Jurkat, Clone E6-1 (cell line): ENCODE data around the gene MAGEA9B.
A peak's percentile ranks its signal among the peaks of the same experiment; 100 is the strongest.
"Not testable (repeated sequence)": the region's sequence is repeated elsewhere in the genome, so short reads cannot be mapped to it uniquely, and the experiment has no call there.

Source experiments
- DNase-seq: peaks from one replicate; pipeline ENCODE4 v3.0.0-alpha.2; 2011; ENCODE audit warnings: low read depth, low spot score
- H3K4me3 ChIP-seq: 2 replicates; pipeline ENCODE4 v1.5.1; 2011; ENCODE audit warnings: mild to moderate bottlenecking, low read length, control low read depth, moderate library complexity

MAGEA9B gene

DNA sequence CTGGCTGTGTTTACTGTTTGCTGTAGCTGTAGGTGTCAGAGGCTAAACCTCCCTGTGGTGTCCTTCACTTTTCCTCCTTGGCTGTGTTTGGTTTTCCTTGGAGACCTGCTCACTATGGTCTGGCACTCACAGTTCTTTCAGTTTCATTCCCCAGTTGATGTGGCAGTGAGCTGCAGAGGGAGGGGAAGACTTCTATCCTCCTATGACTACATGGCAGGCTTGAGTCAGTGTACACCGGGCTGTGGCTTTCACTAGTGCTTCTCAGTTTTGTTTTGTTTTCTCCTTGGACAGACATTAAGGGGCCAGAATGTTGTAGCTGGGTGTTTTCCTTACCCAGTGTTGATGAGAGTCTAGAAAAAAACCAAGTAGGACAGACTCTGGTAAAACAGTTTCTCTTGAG lies 13.8 kb downstream of the MAGEA9B start:
- not testable (repeated sequence) for H3K4me3 ChIP-seq, DNase-seq

DNA sequence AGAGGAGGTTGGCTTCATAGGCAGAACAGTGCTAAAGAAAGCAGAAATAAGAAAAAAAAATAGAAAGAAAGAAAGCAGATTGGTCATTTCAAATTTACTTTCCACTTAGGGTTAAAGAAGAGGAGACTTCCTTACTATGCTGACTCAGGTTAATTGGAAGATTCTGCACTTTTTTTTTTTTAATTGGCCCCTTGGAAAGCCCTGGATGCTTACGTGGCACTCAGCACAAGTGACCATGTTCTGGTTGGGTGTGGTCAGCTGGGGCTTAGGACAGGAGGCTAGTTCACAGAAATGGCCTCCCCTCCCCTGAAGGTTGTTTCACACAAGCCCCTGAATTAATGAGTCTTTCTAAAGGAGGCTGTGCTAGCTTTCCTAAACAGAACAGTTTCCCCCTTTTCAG lies 14.5 kb downstream of the MAGEA9B start:
- H3K4me3 ChIP-seq, result no peak overlapping the region
- no peak for DNase-seq

GRCh38 chrX:149571770-149572169 lies 15.5 kb downstream of the MAGEA9B start:
- no peak overlapping the region for H3K4me3 ChIP-seq
- DNase-seq, result no peak

- H3K4me3 ChIP-seq, result no peak overlapping the region
- no peak for DNase-seq
Observed at GRCh38 chrX:149570668-149571067, 16.6 kb downstream of the MAGEA9B start.

GRCh38 chrX:149569770-149570169 lies 17.5 kb downstream of the MAGEA9B start:
- DNase-seq, result no peak
- no peak overlapping the region for H3K4me3 ChIP-seq

DNA sequence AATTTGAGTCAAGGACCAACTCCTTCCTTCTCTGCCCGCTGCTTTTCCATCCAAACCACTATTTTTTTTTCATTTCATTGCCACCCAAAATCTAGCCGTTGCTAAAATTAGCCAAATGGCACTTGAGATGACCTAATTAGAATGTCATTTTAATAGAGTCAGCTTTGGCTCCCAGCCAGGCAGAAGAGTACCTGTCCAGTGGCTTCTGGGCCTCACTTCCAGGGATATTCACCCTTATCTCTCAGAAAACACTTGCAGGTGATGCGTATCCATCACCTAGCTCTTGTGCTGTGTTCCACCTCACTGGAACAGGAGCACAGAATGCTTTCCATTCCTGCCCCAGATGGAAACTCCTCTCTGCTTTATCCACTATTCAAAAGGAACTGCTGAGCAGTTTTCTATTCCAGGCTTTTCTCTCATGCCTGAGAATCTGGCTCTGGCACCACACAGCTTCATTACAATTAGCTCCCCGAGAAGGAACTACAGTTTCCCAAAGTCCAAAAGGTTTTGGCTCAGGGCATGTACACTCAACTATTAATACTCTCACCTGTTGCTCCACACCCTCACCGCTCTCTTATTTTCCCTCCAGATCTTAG lies 18.5 kb downstream of the MAGEA9B start:
- H3K4me3 ChIP-seq, result no peak overlapping the region
- no peak for DNase-seq

GRCh38 chrX:149567621-149568417 lies 19.4 kb downstream of the MAGEA9B start:
- H3K4me3 ChIP-seq, result no peak overlapping the region
- no peak for DNase-seq

DNA sequence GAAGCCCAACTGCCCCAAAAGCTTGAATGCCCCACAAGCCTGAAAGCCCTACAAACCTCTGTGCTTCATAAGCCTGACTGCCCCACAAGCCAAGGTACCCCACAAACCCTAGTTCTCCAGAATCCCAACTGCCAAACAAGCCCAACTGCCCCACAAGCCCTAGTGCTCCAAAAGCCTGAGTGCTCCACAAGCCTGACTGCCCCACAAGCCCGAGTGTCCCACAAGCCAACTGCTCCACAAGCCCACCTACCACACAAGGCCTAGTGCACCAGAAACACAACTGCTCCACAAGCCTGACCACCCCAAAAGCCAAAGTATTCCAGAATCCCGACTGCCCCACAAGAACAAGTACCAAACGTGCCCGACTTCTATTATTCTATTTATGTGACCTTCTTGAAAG lies 23.9 kb downstream of the MAGEA9B start:
- DNase-seq, result no peak
- no peak overlapping the region for H3K4me3 ChIP-seq

GRCh38 chrX:149555251-149555650 lies 32.0 kb downstream of the MAGEA9B start:
- H3K4me3 ChIP-seq, DNase-seq: not testable (repeated sequence)

GRCh38 chrX:149551939-149552248 lies 35.4 kb downstream of the MAGEA9B start:
- not testable (repeated sequence) for H3K4me3 ChIP-seq, DNase-seq

DNA sequence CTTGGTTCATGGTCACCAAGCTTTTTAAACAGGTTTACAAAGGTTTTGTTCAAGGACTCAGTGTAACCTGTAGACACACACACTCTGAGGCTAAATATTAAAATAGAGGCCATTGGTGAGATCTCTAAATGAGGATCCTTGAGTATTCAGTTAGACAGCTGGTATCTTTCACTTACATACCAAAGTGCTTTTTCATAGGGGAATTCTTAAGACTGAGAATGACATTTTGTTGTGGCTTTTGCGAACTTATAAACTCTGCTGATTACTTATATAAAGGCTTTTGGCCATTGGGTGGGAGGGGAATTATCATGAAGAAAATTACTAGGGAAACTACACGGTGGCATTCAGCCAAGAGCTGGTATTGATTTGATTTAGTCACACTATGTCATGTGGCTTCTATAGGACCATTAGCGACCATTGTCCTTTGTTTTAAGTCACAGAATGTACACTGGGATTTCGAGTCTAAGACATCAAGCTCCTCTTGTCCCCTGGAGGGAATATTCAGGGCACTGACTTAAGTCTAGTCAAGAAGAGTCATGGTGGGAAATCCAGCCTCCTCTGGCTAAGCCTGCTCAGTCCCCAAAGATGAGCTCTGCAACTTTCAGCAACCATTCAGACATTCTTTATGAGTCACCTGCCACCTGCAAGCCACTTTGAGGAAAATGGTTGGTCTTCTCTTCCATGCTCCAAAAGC lies 35.9 kb downstream of the MAGEA9B start:
- not testable (repeated sequence) for H3K4me3 ChIP-seq, DNase-seq

GRCh38 chrX:149550454-149550853 lies 36.8 kb downstream of the MAGEA9B start:
- H3K4me3 ChIP-seq, DNase-seq: not testable (repeated sequence)

DNA sequence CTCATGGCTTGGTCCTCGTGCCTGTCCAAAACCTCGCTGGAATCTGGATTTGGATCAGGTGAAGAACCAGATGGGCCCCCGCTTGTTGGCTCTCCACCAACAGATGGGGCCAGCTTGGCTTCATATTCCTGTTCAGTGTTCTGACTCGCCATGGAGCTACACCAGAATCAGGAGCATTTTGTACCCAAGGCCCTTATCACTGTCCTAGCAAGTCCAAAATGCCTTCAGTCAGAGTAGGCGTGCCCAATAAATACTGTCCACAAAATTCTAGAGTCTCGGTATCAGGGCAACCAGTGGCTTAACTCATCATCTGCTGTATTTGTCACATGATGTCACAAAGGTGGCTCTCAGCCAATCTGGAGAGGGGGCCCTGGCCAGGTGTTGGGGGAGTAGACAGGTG lies 37.6 kb downstream of the MAGEA9B start, which contains the start of gene HSFX3:
Gene HSFX3 (minus strand): TSS at position 224 of the 400 bp plus-strand sequence. CDS start 72 bp downstream, at position 152.
- not testable (repeated sequence) for DNase-seq

GRCh38 chrX:149547782-149548181 lies 39.5 kb downstream of the MAGEA9B start:
- H3K4me3 ChIP-seq, result not testable (repeated sequence)

More for the DNA sequence above, 37.6 kb downstream of the MAGEA9B start, which contains the start of gene HSFX3:
- H3K4me3 ChIP-seq, result not testable (repeated sequence)

GRCh38 chrX:149546962-149547361 lies 40.3 kb downstream of the MAGEA9B start:
- H3K4me3 ChIP-seq, DNase-seq: not testable (repeated sequence)

More at GRCh38 chrX:149547782-149548181, 39.5 kb downstream of the MAGEA9B start:
- DNase-seq, result not testable (repeated sequence)

DNA sequence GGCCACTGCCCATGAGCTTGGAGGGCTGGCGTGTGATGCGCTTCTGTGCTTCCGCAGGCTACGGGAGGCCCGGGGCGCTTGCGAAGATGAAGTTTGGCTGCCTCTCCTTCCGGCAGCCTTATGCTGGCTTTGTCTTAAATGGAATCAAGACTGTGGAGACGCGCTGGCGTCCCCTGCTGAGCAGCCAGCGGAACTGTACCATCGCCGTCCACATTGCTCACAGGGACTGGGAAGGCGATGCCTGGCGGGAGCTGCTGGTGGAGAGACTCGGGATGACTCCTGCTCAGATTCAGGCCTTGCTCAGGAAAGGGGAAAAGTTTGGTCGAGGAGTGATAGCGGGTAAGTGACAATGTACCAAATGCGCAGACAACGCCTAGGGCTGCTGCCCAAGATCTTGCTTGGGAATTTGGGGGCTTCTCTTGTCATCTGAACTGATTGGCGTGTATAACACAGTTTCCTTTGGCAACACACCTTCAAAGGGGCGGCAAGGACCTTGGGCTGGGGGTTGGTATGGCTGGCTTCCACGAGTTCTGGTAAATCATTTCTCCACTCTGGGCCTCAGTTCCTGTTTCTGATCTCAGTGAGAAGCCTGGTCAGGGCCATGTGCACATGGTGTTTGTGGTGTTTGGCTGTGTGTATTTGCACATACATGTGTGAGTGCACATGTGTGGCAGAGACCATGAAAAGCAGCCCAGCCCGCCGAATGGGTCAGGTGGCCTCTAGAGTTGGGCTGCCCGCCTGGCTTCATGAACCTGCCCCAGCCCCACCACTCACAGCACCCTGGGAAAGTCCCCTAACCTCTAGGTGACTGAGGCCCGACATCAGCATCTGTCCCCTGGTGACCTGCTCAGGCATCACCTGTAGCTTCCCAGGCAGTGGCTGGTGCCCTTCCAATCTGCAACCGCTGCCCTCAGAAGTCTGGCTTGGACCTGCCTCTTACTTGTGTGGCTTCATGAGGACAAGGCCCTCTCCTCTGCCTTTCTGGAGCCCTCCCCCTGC lies 41.4 kb downstream of the MAGEA9B start:
- DNase-seq, result not testable (repeated sequence)

GRCh38 chrX:149541521-149542047 lies 45.7 kb downstream of the MAGEA9B start:
- peak overlapping the region; percentile 77 for H3K4me3 ChIP-seq
- no peak for DNase-seq

More for the DNA sequence above, 41.4 kb downstream of the MAGEA9B start:
- H3K4me3 ChIP-seq, result not testable (repeated sequence)
